GM18517 (cell line): Measurements from ENCODE around the gene KCNQ2.
"Not testable (repeated sequence)": the region's sequence is repeated elsewhere in the genome, so short reads cannot be mapped to it uniquely, and the experiment has no call there.

ENCODE experiments used
- ATAC-seq: cut with Tn5 transposase; IDR thresholded peaks from one replicate; pipeline ENCODE4 v1.9.1; 2021; ENCODE audit warnings: mild to moderate bottlenecking, moderate library complexity; ENCODE audit not compliant: unreplicated experiment

Gene KCNQ2

GRCh38 chr20:63491078-63491477 is 18.6 kb upstream of the KCNQ2 start:
- no peak for ATAC-seq

- ATAC-seq: no peak
Observed at GRCh38 chr20:63490416-63490815, 18.0 kb upstream of the KCNQ2 start.

- no peak for ATAC-seq
Observed at GRCh38 chr20:63488315-63489251, 16.1 kb upstream of the KCNQ2 start.

- no peak for ATAC-seq
Observed at GRCh38 chr20:63487781-63488241, 15.4 kb upstream of the KCNQ2 start.

- ATAC-seq: no peak
Observed at GRCh38 chr20:63487116-63487764, 14.8 kb upstream of the KCNQ2 start.

- no peak for ATAC-seq
Observed at GRCh38 chr20:63486300-63486855, 13.9 kb upstream of the KCNQ2 start.

- ATAC-seq: no peak
Observed at GRCh38 chr20:63484651-63485403, 12.4 kb upstream of the KCNQ2 start.

- ATAC-seq: no peak
Observed at GRCh38 chr20:63484236-63484635, 11.8 kb upstream of the KCNQ2 start.

- no peak for ATAC-seq
Observed at GRCh38 chr20:63483834-63484233, 11.4 kb upstream of the KCNQ2 start.

- ATAC-seq: no peak
Observed at GRCh38 chr20:63482021-63482587, 9.6 kb upstream of the KCNQ2 start.

GRCh38 chr20:63481503-63481902 is 9.0 kb upstream of the KCNQ2 start:
- no peak for ATAC-seq

GRCh38 chr20:63479695-63480419 is 7.4 kb upstream of the KCNQ2 start:
- ATAC-seq: not testable (repeated sequence)

- ATAC-seq: no peak
Observed at GRCh38 chr20:63478346-63479302, 6.2 kb upstream of the KCNQ2 start.

GRCh38 chr20:63477944-63478343 is 5.5 kb upstream of the KCNQ2 start:
- no peak for ATAC-seq

- no peak for ATAC-seq
Observed at GRCh38 chr20:63477061-63477616, 4.7 kb upstream of the KCNQ2 start.

GRCh38 chr20:63475209-63475608 is 2.8 kb upstream of the KCNQ2 start:
- ATAC-seq: no peak

- no peak for ATAC-seq
Observed at GRCh38 chr20:63473555-63474449, 1.3 kb upstream of the KCNQ2 start.
